DND-41 (cell line): Measurements from ENCODE around the gene RNF150.

Experiments
- ATAC-seq: fragments of 200-7000 bp; cut with Tn5 transposase; 3 replicates; pipeline ENCODE4 v1.9.1; 2021; ENCODE audit warnings: low read depth; ENCODE audit not compliant: insufficient read depth
- DNase-seq: peaks from one replicate; pipeline ENCODE4 v3.0.0-alpha.2; 2020
- H2AFZ ChIP-seq: 2 replicates; pipeline ENCODE4 v1.6.0; 2012; ENCODE audit warnings: low read depth, low read length
- H3K27ac ChIP-seq: 2 replicates; pipeline ENCODE4 v1.5.1; 2012; ENCODE audit warnings: low read length, inconsistent platforms
- H3K27me3 ChIP-seq: fragments of 200-600 bp; sonication (generic); 2 replicates; pipeline ENCODE4 v1.6.0; 2012; ENCODE audit warnings: low read length, mild to moderate bottlenecking, inconsistent platforms; ENCODE audit not compliant: insufficient read depth, poor library complexity
- H3K36me3 ChIP-seq: 2 replicates; pipeline ENCODE4 v1.5.1; 2012; ENCODE audit warnings: low read length, inconsistent platforms; ENCODE audit not compliant: insufficient read depth
- H3K4me1 ChIP-seq: 2 replicates; pipeline ENCODE4 v1.5.1; 2012; ENCODE audit warnings: mild to moderate bottlenecking, low read length; ENCODE audit not compliant: insufficient read depth
- H3K4me2 ChIP-seq: 2 replicates; pipeline ENCODE4 v1.6.0; 2012; ENCODE audit warnings: mild to moderate bottlenecking, moderate library complexity, low read length, inconsistent platforms; ENCODE audit not compliant: insufficient read depth
- H3K4me3 ChIP-seq, 2 experiments: fragments of 200-600 bp in 1 of 2; shearing (Covaris generic) in 1 of 2; 2 replicates each; pipeline ENCODE4 v1.5.1; 2012 to 2016; ENCODE audit warnings: inconsistent platforms in 2 of 2, low read length in 2 of 2, mild to moderate bottlenecking in 2 of 2, low read depth in 1 of 2, moderate library complexity in 1 of 2
- H3K79me2 ChIP-seq: 2 replicates; pipeline ENCODE4 v1.6.0; 2012; ENCODE audit warnings: low read length, inconsistent platforms; ENCODE audit not compliant: insufficient read depth
- H3K9ac ChIP-seq: 2 replicates; pipeline ENCODE4 v1.6.0; 2012; ENCODE audit warnings: low read depth, mild to moderate bottlenecking, inconsistent platforms, low read length, moderate library complexity
- H3K9me3 ChIP-seq: 2 replicates; pipeline ENCODE4 v1.5.1; 2012; ENCODE audit warnings: low read length, moderate library complexity, mild to moderate bottlenecking, inconsistent platforms; ENCODE audit not compliant: insufficient read depth, severe bottlenecking
- H4K20me1 ChIP-seq: 2 replicates; pipeline ENCODE4 v1.6.0; 2012; ENCODE audit warnings: low read length; ENCODE audit not compliant: insufficient read depth
- EZH2 ChIP-seq: IDR thresholded peaks from 3 replicates; pipeline ENCODE4 v1.6.1; 2012; ENCODE audit warnings: borderline replicate concordance, low read depth, mild to moderate bottlenecking, moderate library complexity, low read length, inconsistent platforms; ENCODE audit not compliant: severe bottlenecking
- TF ChIP-seq, protein P1 (sequence below): IDR thresholded peaks from 2 replicates; pipeline ENCODE4 v1.5.1; 2012; ENCODE audit warnings: borderline replicate concordance, low read length, moderate library complexity, mild to moderate bottlenecking; ENCODE audit not compliant: poor library complexity, severe bottlenecking; ENCODE audit errors: extremely low read depth

The RNF150 gene

DNA sequence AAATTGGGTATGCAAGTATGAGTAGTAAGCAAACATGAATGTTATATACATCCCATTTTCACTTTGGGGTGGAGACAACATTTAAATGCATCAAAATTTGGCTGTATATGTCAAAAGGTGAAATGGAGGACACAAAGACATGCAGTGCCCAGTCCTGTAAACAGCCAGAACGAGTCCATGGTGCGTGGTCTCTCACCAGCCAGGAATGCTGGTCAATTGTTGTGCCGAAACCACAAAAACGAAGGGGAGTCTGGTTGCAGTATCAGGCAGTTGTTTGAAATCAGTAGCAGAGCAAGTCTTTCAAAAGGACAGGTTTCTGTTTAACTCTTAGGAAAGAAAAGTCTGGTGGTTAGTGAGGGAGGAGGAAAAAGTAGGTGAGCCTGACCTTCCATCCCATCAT, 22.3 kb upstream of the RNF150 start:
- DNase-seq (no peak), ATAC-seq (no peak)
- Histone ChIP-seq H3K36me3 (no peaks in the 10 kb centered on the region), H3K4me2 (no peak overlapping the region), H3K9ac (no peak overlapping the region), H3K4me3 (no peak overlapping the region), H3K27me3 (no peaks in the 10 kb centered on the region), H3K9me3 (no peaks in the 10 kb centered on the region), H3K79me2 (no peaks in the 10 kb centered on the region), H2AFZ (no peak overlapping the region), H4K20me1 (no peaks in the 10 kb centered on the region), H3K4me1 (no peaks in the 10 kb centered on the region), H3K27ac (no peak overlapping the region)
- TF ChIP-seq EZH2: no peak
- TF ChIP-seq, protein P1, sequence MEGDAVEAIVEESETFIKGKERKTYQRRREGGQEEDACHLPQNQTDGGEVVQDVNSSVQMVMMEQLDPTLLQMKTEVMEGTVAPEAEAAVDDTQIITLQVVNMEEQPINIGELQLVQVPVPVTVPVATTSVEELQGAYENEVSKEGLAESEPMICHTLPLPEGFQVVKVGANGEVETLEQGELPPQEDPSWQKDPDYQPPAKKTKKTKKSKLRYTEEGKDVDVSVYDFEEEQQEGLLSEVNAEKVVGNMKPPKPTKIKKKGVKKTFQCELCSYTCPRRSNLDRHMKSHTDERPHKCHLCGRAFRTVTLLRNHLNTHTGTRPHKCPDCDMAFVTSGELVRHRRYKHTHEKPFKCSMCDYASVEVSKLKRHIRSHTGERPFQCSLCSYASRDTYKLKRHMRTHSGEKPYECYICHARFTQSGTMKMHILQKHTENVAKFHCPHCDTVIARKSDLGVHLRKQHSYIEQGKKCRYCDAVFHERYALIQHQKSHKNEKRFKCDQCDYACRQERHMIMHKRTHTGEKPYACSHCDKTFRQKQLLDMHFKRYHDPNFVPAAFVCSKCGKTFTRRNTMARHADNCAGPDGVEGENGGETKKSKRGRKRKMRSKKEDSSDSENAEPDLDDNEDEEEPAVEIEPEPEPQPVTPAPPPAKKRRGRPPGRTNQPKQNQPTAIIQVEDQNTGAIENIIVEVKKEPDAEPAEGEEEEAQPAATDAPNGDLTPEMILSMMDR: no peak

DNA sequence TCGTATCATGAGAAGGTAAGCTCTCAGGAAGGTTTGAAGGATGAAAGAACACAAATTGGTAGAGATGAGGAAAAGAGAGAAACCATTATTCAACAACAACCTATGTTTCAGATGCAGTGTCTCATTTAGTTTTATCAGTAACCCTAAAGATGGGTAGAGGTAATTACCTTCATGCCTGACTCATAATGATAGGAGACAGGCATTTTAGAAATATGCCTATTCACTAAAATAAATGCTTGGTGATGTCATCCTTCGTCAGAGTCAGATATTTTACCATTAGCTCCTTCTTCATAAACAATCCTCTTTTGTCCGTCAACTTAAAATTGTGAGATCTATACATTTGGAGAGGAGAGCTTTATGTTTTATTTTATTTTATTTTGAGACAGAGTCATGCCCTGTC, 21.5 kb upstream of the RNF150 start:
- no peak overlapping the region for H3K27ac ChIP-seq
- H3K27me3 ChIP-seq: no peaks in the 10 kb centered on the region
- DNase-seq (no peak), ATAC-seq (no peak)
- no peak overlapping the region for H3K9ac ChIP-seq
- H3K36me3 ChIP-seq: no peaks in the 10 kb centered on the region
- TF ChIP-seq EZH2: no peak
- TF ChIP-seq, protein P1: no peak
- H3K4me2 ChIP-seq: no peak overlapping the region
- no peaks in the 10 kb centered on the region for H4K20me1 ChIP-seq
- H3K79me2 ChIP-seq: no peaks in the 10 kb centered on the region
- no peaks in the 10 kb centered on the region for H3K4me1 ChIP-seq
- no peaks in the 10 kb centered on the region for H3K9me3 ChIP-seq
- no peak overlapping the region for H3K4me3 ChIP-seq
- no peak overlapping the region for H2AFZ ChIP-seq

DNA sequence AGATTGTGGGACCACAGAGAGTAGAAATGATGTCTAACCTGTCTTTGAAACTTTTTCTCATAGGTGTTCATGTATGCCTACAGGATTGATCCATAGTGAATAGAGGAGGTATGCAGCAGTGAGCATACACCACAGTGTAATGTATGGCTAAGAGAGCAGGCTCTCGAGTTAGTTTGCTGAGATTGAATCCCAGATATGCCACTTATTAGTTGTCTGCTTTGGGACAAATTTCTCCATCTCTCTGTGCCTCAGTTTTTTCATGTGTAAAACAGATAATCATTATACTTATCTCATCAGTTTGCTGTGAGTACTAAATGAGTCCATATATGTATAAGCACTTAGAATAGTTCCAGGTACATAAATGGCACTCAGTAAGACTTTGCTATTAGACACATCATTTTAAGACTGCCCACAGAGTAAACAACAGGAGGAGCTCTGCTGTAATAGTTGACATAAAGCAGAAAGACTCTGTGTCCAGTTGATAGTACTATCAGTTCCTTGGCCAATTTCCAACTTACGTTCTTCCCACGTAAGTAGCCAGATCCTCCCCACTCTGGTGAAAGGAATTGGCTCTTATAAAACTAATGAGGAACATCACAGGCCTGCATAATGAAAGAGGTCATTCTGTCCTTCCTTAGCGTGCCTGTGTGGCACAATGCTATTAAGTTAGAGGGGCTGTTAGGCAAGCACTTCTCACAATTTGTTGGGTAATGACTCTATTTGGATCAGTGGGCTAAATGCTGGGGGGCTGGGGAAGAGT, 20.7 kb upstream of the RNF150 start:
- TF ChIP-seq EZH2: no peak
- TF ChIP-seq, protein P1: no peak
- DNase-seq (no peak), ATAC-seq (no peak)
- Histone ChIP-seq H3K79me2 (no peaks in the 10 kb centered on the region), H3K9ac (no peak overlapping the region), H3K27ac (no peak overlapping the region), H3K27me3 (no peaks in the 10 kb centered on the region), H3K4me2 (no peak overlapping the region), H3K9me3 (no peaks in the 10 kb centered on the region), H3K4me3 (no peak overlapping the region), H3K36me3 (no peaks in the 10 kb centered on the region), H4K20me1 (no peaks in the 10 kb centered on the region), H3K4me1 (no peaks in the 10 kb centered on the region), H2AFZ (no peak overlapping the region)
